ENCODE measurements around the gene ASTN2.

Gene ASTN2

DNA sequence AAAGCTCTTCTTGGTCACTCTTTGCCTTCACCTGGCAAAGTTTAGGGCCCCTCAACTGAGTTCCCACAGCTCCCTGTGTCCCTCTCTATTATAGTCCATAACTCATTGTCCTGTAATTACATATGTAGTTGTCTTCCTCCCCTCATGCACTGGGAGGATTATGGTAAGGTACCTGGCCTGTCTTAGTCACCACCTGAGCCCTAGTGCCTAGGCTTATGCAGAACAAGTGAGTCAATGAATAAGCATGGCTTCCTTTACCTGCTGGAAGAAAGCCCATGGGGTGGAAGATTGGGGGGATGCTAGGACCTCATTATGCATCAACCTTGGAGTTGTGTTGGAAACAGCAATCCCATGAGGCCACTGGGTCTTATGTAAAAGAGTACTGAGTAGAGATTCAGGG is 915.4 kb downstream of the ASTN2 start:
- Histone ChIP-seq H2BK15ac (ENCODE audit: low read length) (no peak overlapping the region), H3K27me3 (ENCODE audit: control insufficient read depth in 3 of 3, insufficient read depth in 3 of 3, low read depth in 1 of 3, low read length in 3 of 3) (no peaks in the 10 kb centered on the region), H3K18ac (ENCODE audit: low read length) (no peak overlapping the region), H3K4me2 (ENCODE audit: insufficient read depth, low read length, poor library complexity, severe bottlenecking) (no peak overlapping the region), H2AK5ac (ENCODE audit: low read depth, low read length) (no peak overlapping the region), H3K14ac (ENCODE audit: low read length) (no peak overlapping the region), H2AFZ (ENCODE audit: low read length) (no peak overlapping the region), H4K8ac (ENCODE audit: low read depth, low read length) (no peak overlapping the region), H3K4me3 (ENCODE audit: low read length in 2 of 2) (no peak overlapping the region), H3K79me1 (ENCODE audit: low read depth, low read length) (no peaks in the 10 kb centered on the region), H3K4me1 (ENCODE audit: control insufficient read depth in 2 of 2, insufficient read depth in 1 of 2, low read depth in 1 of 2, low read length in 2 of 2) (peaks cover 2 to 3% of the 10 kb centered on the region in 2 donors), H2BK5ac (ENCODE audit: low read length) (no peak overlapping the region), H4K91ac (ENCODE audit: low read depth, low read length, poor library complexity) (no peak overlapping the region), H2BK12ac (ENCODE audit: low read length) (no peak overlapping the region), H3K36me3 (replicated peaks in 1 of 2; ENCODE audit: control insufficient read depth in 2 of 2, insufficient read depth in 2 of 2, low read length in 2 of 2) (no peaks in the 10 kb centered on the region), H3K9me3 (replicated peaks in 1 of 2; ENCODE audit: control insufficient read depth in 2 of 2, insufficient read depth in 1 of 2, low read depth in 1 of 2, low read length in 2 of 2) (peaks cover 0 to 3% of the 10 kb centered on the region in 2 donors), H3K4ac (ENCODE audit: low read length) (no peak overlapping the region), H2BK120ac (ENCODE audit: low read depth, low read length) (no peak overlapping the region), H3K27ac (replicated peaks; ENCODE audit: low read length) (no peak overlapping the region), H3K9ac (ENCODE audit: low read depth, low read length, poor library complexity) (no peak overlapping the region), H3K23ac (ENCODE audit: low read depth, low read length, poor library complexity) (no peak overlapping the region)
- DNase-seq (ENCODE audit: low spot score): no peak

DNA sequence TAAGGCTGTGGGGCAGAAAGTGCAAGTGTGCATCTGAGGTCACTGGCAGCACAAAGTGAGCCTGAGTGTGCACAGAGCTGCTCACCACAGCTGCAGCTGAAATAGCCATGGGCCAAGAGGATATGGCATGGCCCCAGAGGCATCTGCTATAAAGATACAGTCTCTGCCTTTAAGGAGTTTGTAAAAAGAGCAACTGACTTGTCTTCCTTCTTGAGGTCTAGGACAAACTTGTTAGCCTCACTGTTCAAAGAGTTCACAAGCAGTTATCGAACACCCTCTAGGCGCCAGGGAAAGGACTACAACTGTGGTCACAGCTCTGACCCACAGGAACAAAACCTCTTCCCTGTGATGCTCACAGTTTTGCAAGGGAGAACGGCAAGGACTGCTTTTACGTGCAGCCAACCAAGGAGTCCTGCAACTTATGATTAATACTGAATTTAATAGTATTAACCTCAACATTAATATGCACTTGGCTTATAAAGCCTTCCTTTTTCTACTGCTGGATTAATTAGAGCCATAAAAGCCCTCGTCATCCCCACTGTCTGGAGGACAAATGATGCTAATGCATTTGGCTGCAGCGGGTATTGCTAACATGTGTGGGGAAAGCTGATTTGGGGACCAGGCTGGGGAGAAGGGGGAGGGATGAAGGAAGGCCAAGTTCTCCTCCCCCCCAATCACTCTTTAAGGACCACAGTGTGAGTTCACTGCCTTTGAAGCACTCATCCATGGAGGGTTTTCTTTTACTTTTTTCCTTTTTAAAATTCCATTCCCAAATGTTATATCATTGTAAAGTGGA is 917.6 kb downstream of the ASTN2 start:
- WGBS, 2 donors (ENCODE audit: extremely low coverage in 2 of 2, insufficient read length in 2 of 2, insufficient replicate concordance in 1 of 2): no CpG with 5 or more reads among the region's 6 CpGs
- H2BK120ac ChIP-seq (ENCODE audit: low read depth, low read length): no peak overlapping the region
- H3K79me1 ChIP-seq (ENCODE audit: low read depth, low read length): no peaks in the 10 kb centered on the region

DNA sequence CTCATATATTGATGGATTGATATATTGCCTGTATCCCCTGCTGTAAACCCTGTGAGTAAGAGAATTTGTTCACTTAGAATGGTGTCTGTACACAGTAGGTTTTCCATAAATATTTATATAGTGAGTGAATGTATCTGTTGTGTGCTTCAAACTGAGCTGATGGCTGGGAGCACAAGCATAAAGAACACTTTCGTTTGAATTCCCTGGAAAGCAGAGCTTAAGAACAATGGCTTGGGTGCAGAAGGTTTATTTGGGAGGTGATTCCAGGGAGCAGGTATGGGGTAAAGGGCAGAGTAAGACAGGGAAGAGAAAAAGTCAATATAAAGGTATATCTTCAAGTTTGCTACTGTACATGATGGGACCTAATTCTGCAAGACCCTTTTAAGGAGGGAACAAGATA is 918.7 kb downstream of the ASTN2 start:
- H3K18ac ChIP-seq (ENCODE audit: low read length): no peak overlapping the region
- H3K9ac ChIP-seq (ENCODE audit: low read depth, low read length, poor library complexity): no peak overlapping the region
- no peak overlapping the region for H3K23ac ChIP-seq (ENCODE audit: low read depth, low read length, poor library complexity)
- H4K91ac ChIP-seq (ENCODE audit: low read depth, low read length, poor library complexity): no peak overlapping the region
- no peak overlapping the region for H3K14ac ChIP-seq (ENCODE audit: low read length)
- H4K8ac ChIP-seq (ENCODE audit: low read depth, low read length): no peak overlapping the region
- H2BK12ac ChIP-seq (ENCODE audit: low read length): no peak overlapping the region
- no peak overlapping the region for H3K27ac ChIP-seq (replicated peaks; ENCODE audit: low read length)
- H3K9me3 ChIP-seq (replicated peaks in 1 of 2; ENCODE audit: control insufficient read depth in 2 of 2, insufficient read depth in 1 of 2, low read depth in 1 of 2, low read length in 2 of 2): peaks cover 0 to 9% of the 10 kb centered on the region in 2 donors
- DNase-seq (ENCODE audit: low spot score): no peak
- WGBS, 2 donors (ENCODE audit: extremely low coverage in 2 of 2, insufficient read length in 2 of 2, insufficient replicate concordance in 1 of 2): no CpG with 5 or more reads among the region's 1 CpG
- no peaks in the 10 kb centered on the region for H3K79me1 ChIP-seq (ENCODE audit: low read depth, low read length)
- no peak overlapping the region for H2BK15ac ChIP-seq (ENCODE audit: low read length)
- H3K27me3 ChIP-seq (ENCODE audit: control insufficient read depth in 3 of 3, insufficient read depth in 3 of 3, low read depth in 1 of 3, low read length in 3 of 3): no peaks in the 10 kb centered on the region
- H3K4me2 ChIP-seq (ENCODE audit: insufficient read depth, low read length, poor library complexity, severe bottlenecking): no peak overlapping the region
- no peak overlapping the region for H3K4me3 ChIP-seq (ENCODE audit: low read length in 2 of 2)
- no peaks in the 10 kb centered on the region for H3K36me3 ChIP-seq (replicated peaks in 1 of 2; ENCODE audit: control insufficient read depth in 2 of 2, insufficient read depth in 2 of 2, low read length in 2 of 2)
- no peak overlapping the region for H2AK5ac ChIP-seq (ENCODE audit: low read depth, low read length)
- H2BK5ac ChIP-seq (ENCODE audit: low read length): no peak overlapping the region
- H2AFZ ChIP-seq (ENCODE audit: low read length): no peak overlapping the region
- H2BK120ac ChIP-seq (ENCODE audit: low read depth, low read length): no peak overlapping the region
- peaks cover 2 to 9% of the 10 kb centered on the region in 2 donors for H3K4me1 ChIP-seq (ENCODE audit: control insufficient read depth in 2 of 2, insufficient read depth in 1 of 2, low read depth in 1 of 2, low read length in 2 of 2)
- H3K4ac ChIP-seq (ENCODE audit: low read length): no peak overlapping the region

More for the DNA sequence above, 917.6 kb downstream of the ASTN2 start:
- Histone ChIP-seq H4K91ac (ENCODE audit: low read depth, low read length, poor library complexity) (no peak overlapping the region), H3K36me3 (replicated peaks in 1 of 2; ENCODE audit: control insufficient read depth in 2 of 2, insufficient read depth in 2 of 2, low read length in 2 of 2) (no peaks in the 10 kb centered on the region), H2BK5ac (ENCODE audit: low read length) (no peak overlapping the region), H3K4me2 (ENCODE audit: insufficient read depth, low read length, poor library complexity, severe bottlenecking) (no peak overlapping the region), H4K8ac (ENCODE audit: low read depth, low read length) (no peak overlapping the region), H3K4me1 (ENCODE audit: control insufficient read depth in 2 of 2, insufficient read depth in 1 of 2, low read depth in 1 of 2, low read length in 2 of 2) (peaks cover 2 to 9% of the 10 kb centered on the region in 2 donors), H3K18ac (ENCODE audit: low read length) (no peak overlapping the region), H2AFZ (ENCODE audit: low read length) (no peak overlapping the region), H3K4me3 (ENCODE audit: low read length in 2 of 2) (no peak overlapping the region), H2BK12ac (ENCODE audit: low read length) (no peak overlapping the region), H3K4ac (ENCODE audit: low read length) (no peak overlapping the region), H3K27me3 (ENCODE audit: control insufficient read depth in 3 of 3, insufficient read depth in 3 of 3, low read depth in 1 of 3, low read length in 3 of 3) (no peaks in the 10 kb centered on the region), H3K14ac (ENCODE audit: low read length) (no peak overlapping the region), H3K9me3 (replicated peaks in 1 of 2; ENCODE audit: control insufficient read depth in 2 of 2, insufficient read depth in 1 of 2, low read depth in 1 of 2, low read length in 2 of 2) (peaks cover 0 to 9% of the 10 kb centered on the region in 2 donors), H3K27ac (replicated peaks; ENCODE audit: low read length) (no peak overlapping the region), H3K9ac (ENCODE audit: low read depth, low read length, poor library complexity) (no peak overlapping the region), H2BK15ac (ENCODE audit: low read length) (no peak overlapping the region), H2AK5ac (ENCODE audit: low read depth, low read length) (no peak overlapping the region), H3K23ac (ENCODE audit: low read depth, low read length, poor library complexity) (no peak overlapping the region)
- no peak for DNase-seq (ENCODE audit: low spot score)

DNA sequence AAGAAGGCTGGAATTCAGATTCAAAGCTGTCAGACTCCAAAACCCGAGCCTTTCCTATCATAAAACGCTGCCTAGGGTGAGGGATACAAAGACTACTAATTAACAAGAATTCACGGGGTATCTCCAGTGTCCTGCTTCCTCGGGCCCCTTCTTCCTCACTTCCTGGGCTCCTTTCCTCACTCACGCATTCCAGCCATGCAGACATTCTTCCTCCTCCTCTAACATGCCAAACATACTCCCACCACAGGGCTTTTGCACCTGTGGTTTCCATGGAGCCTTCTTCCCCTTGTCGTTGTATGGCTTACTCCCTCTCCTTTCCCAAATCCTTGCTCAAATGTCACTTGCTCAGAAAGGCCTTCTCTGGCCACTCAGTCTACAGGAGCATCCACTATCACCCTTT is 919.1 kb downstream of the ASTN2 start:
- H2BK120ac ChIP-seq (ENCODE audit: low read depth, low read length): no peak overlapping the region
- no peak overlapping the region for H3K27ac ChIP-seq (replicated peaks; ENCODE audit: low read length)
- H3K18ac ChIP-seq (ENCODE audit: low read length): no peak overlapping the region
- H3K36me3 ChIP-seq (replicated peaks in 1 of 2; ENCODE audit: control insufficient read depth in 2 of 2, insufficient read depth in 2 of 2, low read length in 2 of 2): no peaks in the 10 kb centered on the region
- H3K27me3 ChIP-seq (ENCODE audit: control insufficient read depth in 3 of 3, insufficient read depth in 3 of 3, low read depth in 1 of 3, low read length in 3 of 3): no peaks in the 10 kb centered on the region
- H3K4me3 ChIP-seq (ENCODE audit: low read length in 2 of 2): no peak overlapping the region
- H4K91ac ChIP-seq (ENCODE audit: low read depth, low read length, poor library complexity): no peak overlapping the region
- WGBS, 2 donors (ENCODE audit: extremely low coverage in 2 of 2, insufficient read length in 2 of 2, insufficient replicate concordance in 1 of 2): no CpG with 5 or more reads among the region's 6 CpGs
- H3K4me2 ChIP-seq (ENCODE audit: insufficient read depth, low read length, poor library complexity, severe bottlenecking): no peak overlapping the region
- no peak overlapping the region for H2BK12ac ChIP-seq (ENCODE audit: low read length)
- H3K79me1 ChIP-seq (ENCODE audit: low read depth, low read length): no peaks in the 10 kb centered on the region
- H2AK5ac ChIP-seq (ENCODE audit: low read depth, low read length): no peak overlapping the region
- no peak overlapping the region for H2AFZ ChIP-seq (ENCODE audit: low read length)
- peaks cover 0 to 9% of the 10 kb centered on the region in 2 donors for H3K9me3 ChIP-seq (replicated peaks in 1 of 2; ENCODE audit: control insufficient read depth in 2 of 2, insufficient read depth in 1 of 2, low read depth in 1 of 2, low read length in 2 of 2)
- no peak overlapping the region for H3K9ac ChIP-seq (ENCODE audit: low read depth, low read length, poor library complexity)
- no peak for DNase-seq (ENCODE audit: low spot score)
- H3K14ac ChIP-seq (ENCODE audit: low read length): no peak overlapping the region
- no peak overlapping the region for H2BK5ac ChIP-seq (ENCODE audit: low read length)
- no peak overlapping the region for H3K23ac ChIP-seq (ENCODE audit: low read depth, low read length, poor library complexity)
- H3K4ac ChIP-seq (ENCODE audit: low read length): no peak overlapping the region
- H3K4me1 ChIP-seq (ENCODE audit: control insufficient read depth in 2 of 2, insufficient read depth in 1 of 2, low read depth in 1 of 2, low read length in 2 of 2): peaks cover 2 to 9% of the 10 kb centered on the region in 2 donors
- H4K8ac ChIP-seq (ENCODE audit: low read depth, low read length): no peak overlapping the region
- no peak overlapping the region for H2BK15ac ChIP-seq (ENCODE audit: low read length)
